Chondrocyte (in vitro differentiated cells): Measurements from ENCODE around the gene S100A10. TPM values are rescaled to one million over a fixed set of nuclear protein-coding genes. Genes with fewer than 3 reads are reported as not detected.
A peak's percentile ranks its signal among the peaks of the same experiment; 100 is the strongest.

Experiments used
- DNase-seq: peaks from one replicate; pipeline ENCODE4 v3.0.0; 2021; ENCODE audit warnings: mixed read lengths, low spot score
- H3K27ac Mint-ChIP-seq: one replicate; pipeline ENCODE4 v1.8.0; 2021; ENCODE audit warnings: mild to moderate bottlenecking, moderate library complexity, mixed read lengths; ENCODE audit not compliant: unreplicated experiment
- H3K27me3 Mint-ChIP-seq: 2 replicates; pipeline ENCODE4 v1.8.0; 2021; ENCODE audit warnings: low read depth, mixed read lengths
- H3K36me3 Mint-ChIP-seq: 2 replicates; pipeline ENCODE4 v1.8.0; 2021; ENCODE audit warnings: low read depth, mixed read lengths
- H3K4me1 Mint-ChIP-seq: 2 replicates; pipeline ENCODE4 v1.8.0; 2021; ENCODE audit warnings: low read depth, mild to moderate bottlenecking, mixed read lengths
- H3K4me3 Mint-ChIP-seq: one replicate; pipeline ENCODE4 v1.8.0; 2021; ENCODE audit warnings: mild to moderate bottlenecking, moderate library complexity, mixed read lengths; ENCODE audit not compliant: unreplicated experiment
- H3K9me3 Mint-ChIP-seq: 2 replicates; pipeline ENCODE4 v1.8.0; 2021; ENCODE audit warnings: low read depth, mixed read lengths
- total RNA-seq: library from RNA; stranded (reverse); gene quantifications from 3 replicates; pipeline ENCODE4 v1.2.1, GENCODE V29; 2021
- TF ChIP-seq, protein P1 (sequence below): fragments of 200-600 bp; sonication (generic); IDR thresholded peaks from 2 replicates; pipeline ENCODE4 v1.5.0; 2021; ENCODE audit warnings: antibody characterized with exemption, mild to moderate bottlenecking, moderate library complexity

Gene S100A10
- total RNA-seq, 1 donor from 2014 or later, result 560 TPM

- Mint-ChIP-seq H3K27me3 (peaks cover 2% of the 10 kb centered on the region), H3K4me3 (no peak overlapping the region), H3K9me3 (no peaks in the 10 kb centered on the region), H3K36me3 (no peaks in the 10 kb centered on the region), H3K4me1 (peaks cover 5% of the 10 kb centered on the region), H3K27ac (no peak overlapping the region)
- TF ChIP-seq, protein P1, sequence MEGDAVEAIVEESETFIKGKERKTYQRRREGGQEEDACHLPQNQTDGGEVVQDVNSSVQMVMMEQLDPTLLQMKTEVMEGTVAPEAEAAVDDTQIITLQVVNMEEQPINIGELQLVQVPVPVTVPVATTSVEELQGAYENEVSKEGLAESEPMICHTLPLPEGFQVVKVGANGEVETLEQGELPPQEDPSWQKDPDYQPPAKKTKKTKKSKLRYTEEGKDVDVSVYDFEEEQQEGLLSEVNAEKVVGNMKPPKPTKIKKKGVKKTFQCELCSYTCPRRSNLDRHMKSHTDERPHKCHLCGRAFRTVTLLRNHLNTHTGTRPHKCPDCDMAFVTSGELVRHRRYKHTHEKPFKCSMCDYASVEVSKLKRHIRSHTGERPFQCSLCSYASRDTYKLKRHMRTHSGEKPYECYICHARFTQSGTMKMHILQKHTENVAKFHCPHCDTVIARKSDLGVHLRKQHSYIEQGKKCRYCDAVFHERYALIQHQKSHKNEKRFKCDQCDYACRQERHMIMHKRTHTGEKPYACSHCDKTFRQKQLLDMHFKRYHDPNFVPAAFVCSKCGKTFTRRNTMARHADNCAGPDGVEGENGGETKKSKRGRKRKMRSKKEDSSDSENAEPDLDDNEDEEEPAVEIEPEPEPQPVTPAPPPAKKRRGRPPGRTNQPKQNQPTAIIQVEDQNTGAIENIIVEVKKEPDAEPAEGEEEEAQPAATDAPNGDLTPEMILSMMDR, result no peak
- DNase-seq, result no peak
Measured at GRCh38 chr1:151956957-151957497, 36.6 kb downstream of the S100A10 start.

DNA sequence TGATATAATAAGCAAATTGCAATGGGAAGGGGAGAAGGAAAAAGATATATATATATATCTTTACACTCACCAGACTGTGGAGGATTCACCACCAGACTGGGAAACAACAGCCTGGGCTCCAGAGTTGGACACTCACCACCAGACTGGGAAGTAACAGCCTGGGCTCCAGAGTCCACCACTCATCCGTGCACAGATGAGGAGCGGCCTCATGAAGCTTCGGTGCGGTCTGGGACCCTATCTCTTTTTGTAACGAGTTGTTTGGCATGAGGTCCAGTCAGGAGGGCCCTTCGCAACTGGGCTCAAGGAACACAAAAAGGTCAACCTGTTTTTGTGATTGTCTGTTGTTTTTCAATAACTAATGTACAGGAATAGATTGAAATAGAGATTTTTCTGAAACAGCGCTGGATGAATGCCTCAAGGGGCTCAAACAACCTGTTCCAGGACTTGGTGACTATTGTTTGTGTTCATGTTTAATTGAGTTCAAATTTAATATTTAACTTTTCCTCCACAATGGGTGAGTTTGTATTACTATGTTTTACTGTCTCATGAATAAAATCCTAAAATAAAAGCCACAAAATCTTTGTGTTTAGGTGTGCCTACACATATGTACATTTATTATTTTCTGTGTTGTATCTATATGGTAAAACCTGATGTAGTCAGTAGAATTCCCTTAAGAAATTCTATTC, 40.1 kb downstream of the S100A10 start:
- Mint-ChIP-seq H3K4me3 (no peak overlapping the region), H3K4me1 (no peaks in the 10 kb centered on the region), H3K9me3 (no peaks in the 10 kb centered on the region), H3K27me3 (peaks cover 2% of the 10 kb centered on the region), H3K27ac (no peak overlapping the region), H3K36me3 (no peaks in the 10 kb centered on the region)
- TF ChIP-seq, protein P1, result no peak
- DNase-seq, result no peak

GRCh38 chr1:151952811-151953210, 40.8 kb downstream of the S100A10 start:
- Mint-ChIP-seq H3K36me3 (no peaks in the 10 kb centered on the region), H3K4me1 (no peaks in the 10 kb centered on the region), H3K4me3 (no peak overlapping the region), H3K9me3 (no peaks in the 10 kb centered on the region), H3K27ac (no peak overlapping the region), H3K27me3 (peaks cover 2% of the 10 kb centered on the region)
- TF ChIP-seq, protein P1, result no peak
- no peak for DNase-seq

- Mint-ChIP-seq H3K27me3 (peaks cover 2% of the 10 kb centered on the region), H3K27ac (peak overlapping the region; percentile 36), H3K36me3 (no peaks in the 10 kb centered on the region), H3K4me1 (peaks cover 18% of the 10 kb centered on the region), H3K9me3 (no peaks in the 10 kb centered on the region), H3K4me3 (no peak overlapping the region)
- DNase-seq, result no peak
- TF ChIP-seq, protein P1, result no peak
Measured at GRCh38 chr1:151949371-151950193, 44.1 kb downstream of the S100A10 start.

DNA sequence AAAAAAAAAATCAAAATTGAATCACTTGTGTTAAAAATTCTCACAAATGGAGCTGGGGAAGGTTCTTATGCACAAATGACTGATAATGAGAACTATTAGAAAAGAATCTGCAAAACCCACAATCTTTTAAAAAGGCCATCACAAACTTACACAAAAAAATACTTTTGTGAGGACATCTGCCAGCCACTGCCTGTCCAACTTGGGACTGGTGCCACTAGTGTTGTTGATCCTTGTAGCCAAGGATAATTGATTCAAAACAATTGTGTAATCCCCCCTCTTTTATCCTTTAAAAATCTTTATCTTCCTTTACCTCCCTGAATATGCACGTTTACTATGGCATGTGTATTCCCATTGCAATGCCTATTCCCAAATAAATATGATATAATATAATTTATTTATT, 45.2 kb downstream of the S100A10 start:
- TF ChIP-seq, protein P1, result no peak
- Mint-ChIP-seq H3K27me3 (peaks cover 2% of the 10 kb centered on the region), H3K4me3 (no peak overlapping the region), H3K4me1 (peaks cover 18% of the 10 kb centered on the region), H3K27ac (no peak overlapping the region), H3K36me3 (no peaks in the 10 kb centered on the region), H3K9me3 (no peaks in the 10 kb centered on the region)
- DNase-seq, result no peak
